Calu3 (cell line): Measurements from ENCODE around the gene AREL1. TPM values are rescaled to one million over a fixed set of nuclear protein-coding genes. Genes with fewer than 3 reads are reported as not detected.

Experiments used
- BruUV-seq: library from RNA; stranded (reverse); fragments of 400-500 nt; replicated peaks from 2 replicates; lab custom pipeline; 2021; lab: Mats Ljungman, UMichigan
- CTCF ChIA-PET: fragments of 300-600 bp; sonication (Branson Sonifier 250); formaldehyde crosslinking; loops from one replicate; lab custom pipeline; 2022; ENCODE audit warnings: antibody characterized with exemption; lab: Charles Lee
- DNase-seq: peaks from one replicate; pipeline ENCODE4 v3.0.0; 2022
- H3K27ac Mint-ChIP-seq: one replicate; pipeline ENCODE4 v1.8.0; 2022; ENCODE audit warnings: mixed read lengths; ENCODE audit not compliant: unreplicated experiment
- H3K27me3 Mint-ChIP-seq: one replicate; pipeline ENCODE4 v1.8.0; 2022; ENCODE audit warnings: mixed read lengths; ENCODE audit not compliant: unreplicated experiment
- H3K36me3 Mint-ChIP-seq: one replicate; pipeline ENCODE4 v1.8.0; 2022; ENCODE audit warnings: mild to moderate bottlenecking, moderate library complexity, mixed read lengths; ENCODE audit not compliant: insufficient read depth, unreplicated experiment
- H3K4me1 Mint-ChIP-seq: one replicate; pipeline ENCODE4 v1.8.0; 2022; ENCODE audit warnings: mild to moderate bottlenecking, low read depth, mixed read lengths; ENCODE audit not compliant: unreplicated experiment
- H3K4me3 Mint-ChIP-seq: one replicate; pipeline ENCODE4 v1.8.0; 2022; ENCODE audit warnings: mild to moderate bottlenecking, low read depth, moderate library complexity, mixed read lengths; ENCODE audit not compliant: unreplicated experiment
- H3K9me3 Mint-ChIP-seq: one replicate; pipeline ENCODE4 v1.8.0; 2022; ENCODE audit warnings: low read depth, mixed read lengths; ENCODE audit not compliant: unreplicated experiment
- CTCF ChIP-seq: fragments of 200-600 bp; IDR thresholded peaks from one replicate; pipeline ENCODE4 v1.8.0; 2022; ENCODE audit warnings: antibody characterized with exemption; ENCODE audit not compliant: unreplicated experiment
- intact Hi-C: fragments of 100-400 bp; cut with micrococcal nuclease; formaldehyde crosslinking; loops from one replicate; pipeline ENCODE4 v1.10.0; 2022; ENCODE audit not compliant: unreplicated experiment
- total RNA-seq: library from RNA; stranded (reverse); gene quantifications from 2 replicates; pipeline ENCODE4 v1.2.3, GENCODE V29; 2022

The AREL1 gene
- total RNA-seq, 1 experiment from 2014 or later, result 31.9 TPM

- no peak overlapping the region for H3K27ac Mint-ChIP-seq
- no peaks in the 10 kb centered on the region for H3K4me1 Mint-ChIP-seq
- intact Hi-C loops, result no loop called here
- no peak for TF ChIP-seq CTCF
- no peaks in the 10 kb centered on the region for H3K27me3 Mint-ChIP-seq
- no peak for DNase-seq
- BruUV-seq, result no TSS peak
- no peaks in the 10 kb centered on the region for H3K36me3 Mint-ChIP-seq
- H3K9me3 Mint-ChIP-seq, result peaks cover 2% of the 10 kb centered on the region
- no peak overlapping the region for H3K4me3 Mint-ChIP-seq
- CTCF ChIA-PET, result interaction anchor here (0.6 kb wide), 1 partner anchor 10 kb away, joined by 5 read pairs; the partner anchor contains the start of gene YLPM1
Observed at GRCh38 chr14:74754157-74754556, 41.3 kb upstream of the AREL1 start.

GRCh38 chr14:74747237-74747636, 34.4 kb upstream of the AREL1 start:
- Mint-ChIP-seq H3K27me3 (no peaks in the 10 kb centered on the region), H3K4me1 (no peaks in the 10 kb centered on the region), H3K36me3 (no peaks in the 10 kb centered on the region), H3K9me3 (no peaks in the 10 kb centered on the region), H3K4me3 (no peak overlapping the region), H3K27ac (no peak overlapping the region)
- no TSS peak for BruUV-seq
- intact Hi-C loops, result no loop called here
- CTCF ChIA-PET, result no interaction called here
- DNase-seq, result no peak
- no peak for TF ChIP-seq CTCF

GRCh38 chr14:74739293-74740030, 26.6 kb upstream of the AREL1 start:
- Mint-ChIP-seq H3K36me3 (no peaks in the 10 kb centered on the region), H3K27me3 (no peaks in the 10 kb centered on the region), H3K4me3 (no peak overlapping the region), H3K4me1 (no peaks in the 10 kb centered on the region), H3K9me3 (no peaks in the 10 kb centered on the region), H3K27ac (no peak overlapping the region)
- BruUV-seq, result no TSS peak
- DNase-seq, result no peak
- intact Hi-C loops, result no loop called here
- CTCF ChIA-PET, result no interaction called here
- TF ChIP-seq CTCF, result no peak

- Mint-ChIP-seq H3K27ac (no peak overlapping the region), H3K4me3 (no peak overlapping the region), H3K36me3 (no peaks in the 10 kb centered on the region), H3K27me3 (no peaks in the 10 kb centered on the region), H3K9me3 (no peaks in the 10 kb centered on the region), H3K4me1 (no peaks in the 10 kb centered on the region)
- no TSS peak for BruUV-seq
- no peak for TF ChIP-seq CTCF
- DNase-seq, result no peak
- intact Hi-C loops, result no loop called here
- CTCF ChIA-PET, result no interaction called here
Observed at GRCh38 chr14:74737753-74738325, 25.0 kb upstream of the AREL1 start.
